ENCODE data around the gene DAAM1. TPM values are rescaled to one million over a fixed set of nuclear protein-coding genes. Genes with fewer than 3 reads are reported as not detected.

Gene DAAM1
- total and polyA plus RNA-seq, 9 donors = 25.2 to 46.7 (median 37.5) TPM

GRCh38 chr14:59238216-59238615, 49.7 kb downstream of the DAAM1 start:
- peaks cover 2% of the 10 kb centered on the region for H3K36me3 ChIP-seq (ENCODE audit: control insufficient read depth, insufficient read depth, low read length)
- peaks cover 6% of the 10 kb centered on the region for H3K4me1 ChIP-seq (ENCODE audit: control insufficient read depth, insufficient read depth, low read length)
- H3K27ac ChIP-seq (ENCODE audit: low read length) = no peak overlapping the region
- 69% methylated on average over 3 of the region's 5 CpGs for WGBS (ENCODE audit: insufficient coverage)
- no peak for DNase-seq
- H3K27me3 ChIP-seq (ENCODE audit: control insufficient read depth, insufficient read depth, low read length) = no peaks in the 10 kb centered on the region
- H3K4me3 ChIP-seq (ENCODE audit: low read length) = no peak overlapping the region
- peaks cover 2% of the 10 kb centered on the region for H3K9me3 ChIP-seq (replicated peaks; ENCODE audit: control insufficient read depth, low read depth, low read length)

- Histone ChIP-seq H3K4me3 (ENCODE audit: low read length) (no peak overlapping the region), H3K27ac (ENCODE audit: low read length) (no peak overlapping the region), H3K27me3 (ENCODE audit: control insufficient read depth, insufficient read depth, low read length) (no peaks in the 10 kb centered on the region), H3K36me3 (ENCODE audit: control insufficient read depth, insufficient read depth, low read length) (peaks cover 4% of the 10 kb centered on the region), H3K9me3 (replicated peaks; ENCODE audit: control insufficient read depth, low read depth, low read length) (peaks cover 2% of the 10 kb centered on the region), H3K4me1 (ENCODE audit: control insufficient read depth, insufficient read depth, low read length) (peaks cover 6% of the 10 kb centered on the region)
- no peak for DNase-seq
Observed at GRCh38 chr14:59239022-59239421, 50.6 kb downstream of the DAAM1 start.

- Histone ChIP-seq H3K4me3 (ENCODE audit: low read length) (no peak overlapping the region), H3K36me3 (ENCODE audit: control insufficient read depth, insufficient read depth, low read length) (peaks cover 4% of the 10 kb centered on the region), H3K9me3 (replicated peaks; ENCODE audit: control insufficient read depth, low read depth, low read length) (no peaks in the 10 kb centered on the region), H3K27ac (ENCODE audit: low read length) (peak overlapping the region; percentile 69), H3K27me3 (ENCODE audit: control insufficient read depth, insufficient read depth, low read length) (no peaks in the 10 kb centered on the region), H3K4me1 (ENCODE audit: control insufficient read depth, insufficient read depth, low read length) (peaks cover 6% of the 10 kb centered on the region)
- no peak for DNase-seq
- WGBS (ENCODE audit: insufficient coverage) = no CpG with 5 or more reads among the region's 2 CpGs
Observed at GRCh38 chr14:59240356-59240755, 51.9 kb downstream of the DAAM1 start.

GRCh38 chr14:59241121-59241520, 52.7 kb downstream of the DAAM1 start:
- no CpG with 5 or more reads among the region's 2 CpGs for WGBS (ENCODE audit: insufficient coverage)
- H3K27ac ChIP-seq (ENCODE audit: low read length) = peak overlapping the region; percentile 69

GRCh38 chr14:59243174-59243573, 54.7 kb downstream of the DAAM1 start:
- Histone ChIP-seq H3K4me3 (ENCODE audit: low read length) (no peak overlapping the region), H3K9me3 (replicated peaks; ENCODE audit: control insufficient read depth, low read depth, low read length) (no peaks in the 10 kb centered on the region), H3K27me3 (ENCODE audit: control insufficient read depth, insufficient read depth, low read length) (no peaks in the 10 kb centered on the region), H3K4me1 (ENCODE audit: control insufficient read depth, insufficient read depth, low read length) (peaks cover 4% of the 10 kb centered on the region), H3K27ac (ENCODE audit: low read length) (no peak overlapping the region), H3K36me3 (ENCODE audit: control insufficient read depth, insufficient read depth, low read length) (peaks cover 4% of the 10 kb centered on the region)
- WGBS (ENCODE audit: insufficient coverage) = no CpG with 5 or more reads among the region's 1 CpG
- DNase-seq = no peak

More at GRCh38 chr14:59241121-59241520, 52.7 kb downstream of the DAAM1 start:
- Histone ChIP-seq H3K36me3 (ENCODE audit: control insufficient read depth, insufficient read depth, low read length) (peaks cover 4% of the 10 kb centered on the region), H3K9me3 (replicated peaks; ENCODE audit: control insufficient read depth, low read depth, low read length) (no peaks in the 10 kb centered on the region), H3K4me1 (ENCODE audit: control insufficient read depth, insufficient read depth, low read length) (peaks cover 6% of the 10 kb centered on the region), H3K4me3 (ENCODE audit: low read length) (no peak overlapping the region), H3K27me3 (ENCODE audit: control insufficient read depth, insufficient read depth, low read length) (no peaks in the 10 kb centered on the region)
- peak; percentile 82 for DNase-seq

- Histone ChIP-seq H3K27ac (ENCODE audit: low read length) (no peak overlapping the region), H3K27me3 (ENCODE audit: control insufficient read depth, insufficient read depth, low read length) (no peaks in the 10 kb centered on the region), H3K4me3 (ENCODE audit: low read length) (no peak overlapping the region), H3K36me3 (ENCODE audit: control insufficient read depth, insufficient read depth, low read length) (peaks cover 4% of the 10 kb centered on the region), H3K9me3 (replicated peaks; ENCODE audit: control insufficient read depth, low read depth, low read length) (no peaks in the 10 kb centered on the region), H3K4me1 (ENCODE audit: control insufficient read depth, insufficient read depth, low read length) (peaks cover 2% of the 10 kb centered on the region)
- no peak for DNase-seq
- WGBS (ENCODE audit: insufficient coverage) = 70% methylated on average over 1 of the region's 2 CpGs
Observed at GRCh38 chr14:59244581-59244980, 56.1 kb downstream of the DAAM1 start.

- WGBS (ENCODE audit: insufficient coverage) = no CpG with 5 or more reads among the region's 1 CpG
- Histone ChIP-seq H3K4me3 (ENCODE audit: low read length) (no peak overlapping the region), H3K36me3 (ENCODE audit: control insufficient read depth, insufficient read depth, low read length) (peaks cover 4% of the 10 kb centered on the region), H3K27ac (ENCODE audit: low read length) (no peak overlapping the region), H3K27me3 (ENCODE audit: control insufficient read depth, insufficient read depth, low read length) (no peaks in the 10 kb centered on the region), H3K4me1 (ENCODE audit: control insufficient read depth, insufficient read depth, low read length) (no peaks in the 10 kb centered on the region), H3K9me3 (replicated peaks; ENCODE audit: control insufficient read depth, low read depth, low read length) (no peaks in the 10 kb centered on the region)
- DNase-seq = no peak
Observed at GRCh38 chr14:59245809-59246295, 57.4 kb downstream of the DAAM1 start.

GRCh38 chr14:59246566-59246965, 58.1 kb downstream of the DAAM1 start:
- 100% methylated on average over 1 of the region's 3 CpGs for WGBS (ENCODE audit: insufficient coverage)
- no peaks in the 10 kb centered on the region for H3K4me1 ChIP-seq (ENCODE audit: control insufficient read depth, insufficient read depth, low read length)
- H3K4me3 ChIP-seq (ENCODE audit: low read length) = no peak overlapping the region
- no peak overlapping the region for H3K27ac ChIP-seq (ENCODE audit: low read length)
- H3K27me3 ChIP-seq (ENCODE audit: control insufficient read depth, insufficient read depth, low read length) = no peaks in the 10 kb centered on the region
- H3K36me3 ChIP-seq (ENCODE audit: control insufficient read depth, insufficient read depth, low read length) = peaks cover 4% of the 10 kb centered on the region
- H3K9me3 ChIP-seq (replicated peaks; ENCODE audit: control insufficient read depth, low read depth, low read length) = no peaks in the 10 kb centered on the region
- no peak for DNase-seq

- H3K4me1 ChIP-seq (ENCODE audit: control insufficient read depth, insufficient read depth, low read length) = no peaks in the 10 kb centered on the region
- peaks cover 4% of the 10 kb centered on the region for H3K36me3 ChIP-seq (ENCODE audit: control insufficient read depth, insufficient read depth, low read length)
- no peak overlapping the region for H3K4me3 ChIP-seq (ENCODE audit: low read length)
- no peaks in the 10 kb centered on the region for H3K9me3 ChIP-seq (replicated peaks; ENCODE audit: control insufficient read depth, low read depth, low read length)
- WGBS (ENCODE audit: insufficient coverage) = no CpG with 5 or more reads among the region's 3 CpGs
- H3K27ac ChIP-seq (ENCODE audit: low read length) = no peak overlapping the region
- DNase-seq = peak; percentile 40
- H3K27me3 ChIP-seq (ENCODE audit: control insufficient read depth, insufficient read depth, low read length) = no peaks in the 10 kb centered on the region
Observed at GRCh38 chr14:59247801-59248584, 59.5 kb downstream of the DAAM1 start.

- WGBS (ENCODE audit: insufficient coverage) = 88% methylated on average over 6 of the region's 7 CpGs
- peaks cover 2% of the 10 kb centered on the region for H3K4me1 ChIP-seq (ENCODE audit: control insufficient read depth, insufficient read depth, low read length)
- H3K36me3 ChIP-seq (ENCODE audit: control insufficient read depth, insufficient read depth, low read length) = no peaks in the 10 kb centered on the region
- H3K27ac ChIP-seq (ENCODE audit: low read length) = no peak overlapping the region
- no peaks in the 10 kb centered on the region for H3K27me3 ChIP-seq (ENCODE audit: control insufficient read depth, insufficient read depth, low read length)
- H3K9me3 ChIP-seq (replicated peaks; ENCODE audit: control insufficient read depth, low read depth, low read length) = no peaks in the 10 kb centered on the region
- no peak for DNase-seq
- H3K4me3 ChIP-seq (ENCODE audit: low read length) = no peak overlapping the region
Observed at GRCh38 chr14:59249029-59249428, 60.6 kb downstream of the DAAM1 start.

Measured in muscle of leg (tissue), 11 donors.